NCI-H1092 (cell line): Measurements from ENCODE around the gene KLF17.

Experiments
- DNase-seq: peaks from one replicate; lab custom pipeline; 2025; lab: John Stamatoyannopoulos, UW

Gene KLF17, protein sequence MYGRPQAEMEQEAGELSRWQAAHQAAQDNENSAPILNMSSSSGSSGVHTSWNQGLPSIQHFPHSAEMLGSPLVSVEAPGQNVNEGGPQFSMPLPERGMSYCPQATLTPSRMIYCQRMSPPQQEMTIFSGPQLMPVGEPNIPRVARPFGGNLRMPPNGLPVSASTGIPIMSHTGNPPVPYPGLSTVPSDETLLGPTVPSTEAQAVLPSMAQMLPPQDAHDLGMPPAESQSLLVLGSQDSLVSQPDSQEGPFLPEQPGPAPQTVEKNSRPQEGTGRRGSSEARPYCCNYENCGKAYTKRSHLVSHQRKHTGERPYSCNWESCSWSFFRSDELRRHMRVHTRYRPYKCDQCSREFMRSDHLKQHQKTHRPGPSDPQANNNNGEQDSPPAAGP

DNA sequence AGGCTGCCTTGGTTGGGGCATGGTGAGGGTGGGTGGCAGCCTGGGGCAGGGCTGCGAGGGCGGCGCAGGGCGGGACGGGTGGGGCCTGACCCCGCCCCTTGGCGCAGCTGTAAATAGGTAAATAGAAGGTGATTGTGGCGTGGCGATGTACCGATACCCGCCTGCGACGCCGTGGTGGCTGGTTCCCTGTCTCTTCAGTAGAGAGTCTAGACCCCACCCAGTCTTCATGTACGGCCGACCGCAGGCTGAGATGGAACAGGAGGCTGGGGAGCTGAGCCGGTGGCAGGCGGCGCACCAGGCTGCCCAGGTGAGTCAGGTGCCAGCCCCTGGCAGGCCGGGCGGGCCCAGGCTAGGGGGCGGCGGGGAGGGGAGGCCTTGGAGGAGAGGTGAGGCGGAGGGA lies at the start of gene KLF17:
TSS of gene KLF17 (plus strand) at position 140 of the 400 bp plus-strand sequence. CDS start at position 227, 87 bp downstream.
- no peak for DNase-seq

DNA sequence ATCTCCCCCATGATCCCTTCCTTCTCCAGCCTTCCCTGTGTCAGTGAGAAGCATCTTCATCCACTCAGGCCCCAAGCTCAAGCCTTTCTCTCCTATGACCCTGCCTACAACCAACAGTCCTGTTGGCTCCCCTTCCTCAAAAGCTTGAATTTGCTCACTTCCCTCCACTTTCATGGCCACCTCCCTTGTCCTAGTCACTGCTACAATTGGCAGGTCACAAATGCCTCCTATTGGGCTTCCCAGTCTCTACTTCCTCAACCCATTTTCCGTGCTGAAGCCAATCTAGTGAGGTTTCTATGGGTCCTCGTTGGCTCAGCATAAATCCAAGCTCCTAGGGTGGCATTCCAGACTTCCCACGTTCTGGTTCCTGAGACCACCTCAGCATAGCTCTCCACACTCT lies 47.2 kb upstream of the KLF17 start:
- DNase-seq = no peak

DNA sequence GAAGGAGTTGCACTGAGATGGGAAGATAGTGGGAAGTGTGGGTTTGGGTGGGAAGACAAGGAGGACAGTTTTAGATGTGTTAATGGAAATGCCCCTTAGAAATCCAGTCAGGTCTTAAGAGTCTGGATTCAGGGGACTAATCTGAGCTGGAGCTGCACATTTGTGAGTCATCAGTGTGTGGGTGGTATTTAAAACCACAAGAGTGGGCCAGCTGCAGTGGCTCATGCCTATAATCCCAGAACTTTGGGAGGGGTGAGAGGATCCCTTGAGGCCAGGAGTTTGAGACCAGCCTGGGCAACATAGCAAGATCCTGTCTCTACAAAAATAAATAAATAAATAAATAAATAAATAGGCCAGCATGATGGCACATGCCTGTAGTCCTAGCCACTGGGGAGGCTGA lies 46.4 kb upstream of the KLF17 start:
- DNase-seq = no peak

DNA sequence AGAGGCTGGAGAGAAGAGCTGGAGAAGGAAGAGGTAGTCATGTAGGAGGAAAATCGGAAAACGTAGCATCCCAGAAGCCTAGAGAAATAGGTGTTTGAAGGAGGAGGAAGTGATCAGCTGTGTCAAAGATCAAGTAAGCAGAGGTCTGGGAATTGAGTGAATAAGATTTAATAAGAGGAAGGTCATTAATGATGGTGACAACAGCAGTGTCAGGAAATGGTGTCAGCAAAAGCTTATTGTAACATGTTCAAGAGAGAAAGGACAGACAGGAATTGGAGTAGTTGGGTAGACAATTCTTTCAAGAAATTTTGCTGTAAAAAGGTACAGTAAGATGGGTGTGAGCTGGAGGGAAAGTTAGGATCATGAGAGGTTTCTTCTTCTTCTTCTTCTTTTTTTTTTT lies 45.8 kb upstream of the KLF17 start:
- DNase-seq = no peak

DNA sequence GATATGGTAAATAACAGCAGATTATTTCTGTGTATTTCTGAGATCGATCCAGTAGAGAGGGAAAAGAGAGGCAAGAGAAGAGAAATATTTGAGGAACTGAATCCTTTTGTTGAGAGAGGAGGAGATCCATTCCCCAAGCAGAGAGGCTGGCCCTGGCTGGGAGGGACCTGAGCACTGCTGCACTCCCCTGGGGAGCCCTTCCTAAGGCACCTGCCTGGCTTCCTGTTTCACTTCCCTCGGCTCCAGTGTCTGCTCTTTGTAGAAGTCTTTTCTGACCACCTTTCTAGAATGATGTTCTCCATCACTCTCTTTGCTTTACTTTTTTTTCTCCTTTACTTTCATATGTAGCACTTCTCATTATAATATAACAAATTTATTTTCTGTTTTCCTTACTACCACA lies 45.1 kb upstream of the KLF17 start:
- no peak for DNase-seq

DNA sequence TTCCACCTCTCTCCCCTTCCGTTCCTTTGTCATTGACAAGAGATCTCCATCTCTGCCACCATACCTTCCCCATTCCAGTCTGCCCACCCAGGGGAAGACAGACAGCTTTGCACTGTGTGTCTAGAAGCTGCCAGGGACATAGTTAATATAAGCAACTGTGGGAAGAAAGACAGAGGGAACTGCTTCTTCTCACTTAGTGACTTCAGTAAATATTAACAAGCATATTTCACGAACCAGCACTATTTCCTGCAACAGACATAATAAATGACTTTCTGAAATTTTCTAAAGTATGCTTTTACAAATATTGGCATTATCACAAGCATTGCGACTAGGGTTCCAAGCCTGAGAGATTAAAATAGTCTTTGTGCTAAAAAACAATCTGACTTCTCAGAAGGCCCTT lies 44.2 kb upstream of the KLF17 start:
- DNase-seq = no peak

DNA sequence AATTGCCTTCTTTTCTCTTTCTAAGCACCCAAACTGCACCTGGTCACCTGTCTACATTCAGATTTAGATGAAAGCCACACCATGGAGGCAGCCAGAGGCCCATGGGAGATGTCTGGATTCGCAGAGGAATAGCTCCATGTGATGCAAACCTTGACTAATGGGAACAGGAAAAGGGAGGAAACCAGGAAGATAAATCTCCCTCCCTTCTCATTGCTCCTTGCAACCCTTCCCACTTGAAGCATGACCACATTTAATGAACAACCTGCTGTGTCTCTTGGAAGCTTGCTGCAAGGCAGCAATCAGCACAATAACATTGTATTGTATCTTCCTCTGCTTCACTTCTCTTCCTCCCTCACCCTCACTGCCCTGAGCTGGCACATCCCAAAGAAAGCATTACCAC lies 42.6 kb upstream of the KLF17 start:
- DNase-seq = no peak

DNA sequence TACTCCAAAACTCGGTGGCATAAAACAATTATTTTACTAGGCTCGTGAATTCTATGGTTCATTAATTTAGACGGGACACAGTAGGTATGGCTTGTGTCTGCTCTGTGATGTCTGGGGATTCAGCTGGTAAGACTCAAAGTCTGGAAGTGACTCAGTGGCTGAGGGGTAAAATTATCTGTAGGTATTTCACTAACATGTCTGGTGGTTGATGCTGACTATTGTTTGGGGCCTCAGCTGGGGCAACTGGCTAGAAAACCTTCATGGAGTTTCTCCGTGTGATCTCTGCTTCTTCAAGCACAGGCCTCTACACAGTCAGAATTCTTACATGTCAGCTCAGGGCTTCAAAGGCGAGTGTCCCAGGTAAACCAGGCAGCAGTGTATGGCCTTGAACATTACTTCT lies 41.2 kb upstream of the KLF17 start:
- DNase-seq = no peak

DNA sequence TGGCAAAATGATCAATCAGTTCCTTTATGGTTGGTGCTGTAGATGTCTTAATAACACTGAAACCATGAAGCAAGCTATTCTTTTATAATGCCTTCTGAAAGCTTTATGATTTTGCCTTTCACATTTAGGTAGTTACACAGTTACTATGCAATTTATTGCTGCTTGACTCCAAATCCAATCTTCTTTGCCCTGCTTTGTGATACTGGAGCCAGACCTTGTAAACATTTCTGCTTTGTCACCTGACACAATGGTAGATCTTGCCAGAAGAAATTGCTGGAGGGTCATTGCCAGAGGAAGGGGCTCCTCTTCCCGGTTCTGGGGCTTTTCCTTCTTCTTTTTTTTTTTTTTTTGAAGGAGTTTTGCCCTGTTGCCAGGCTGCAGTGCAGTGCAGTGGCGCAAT lies 40.5 kb upstream of the KLF17 start:
- no peak for DNase-seq

DNA sequence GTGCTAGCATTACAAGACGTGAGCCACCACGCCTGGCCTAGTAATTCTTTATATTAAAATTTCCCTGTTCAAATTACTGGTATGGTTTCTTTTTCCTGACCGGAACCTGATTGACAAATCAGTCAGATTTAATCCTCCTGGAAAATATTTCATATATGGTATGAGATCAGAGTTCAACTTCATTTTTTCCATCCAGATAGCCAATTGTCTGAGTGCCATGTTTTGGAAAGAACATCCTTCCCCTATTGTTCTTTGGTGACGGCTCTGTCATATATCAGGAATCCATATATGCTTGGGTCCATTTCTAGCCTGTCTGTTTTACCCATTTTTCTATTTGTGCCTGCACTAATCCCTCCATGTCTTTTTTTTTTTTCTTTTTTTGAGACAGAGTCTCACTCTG lies 39.1 kb upstream of the KLF17 start:
- no peak for DNase-seq

DNA sequence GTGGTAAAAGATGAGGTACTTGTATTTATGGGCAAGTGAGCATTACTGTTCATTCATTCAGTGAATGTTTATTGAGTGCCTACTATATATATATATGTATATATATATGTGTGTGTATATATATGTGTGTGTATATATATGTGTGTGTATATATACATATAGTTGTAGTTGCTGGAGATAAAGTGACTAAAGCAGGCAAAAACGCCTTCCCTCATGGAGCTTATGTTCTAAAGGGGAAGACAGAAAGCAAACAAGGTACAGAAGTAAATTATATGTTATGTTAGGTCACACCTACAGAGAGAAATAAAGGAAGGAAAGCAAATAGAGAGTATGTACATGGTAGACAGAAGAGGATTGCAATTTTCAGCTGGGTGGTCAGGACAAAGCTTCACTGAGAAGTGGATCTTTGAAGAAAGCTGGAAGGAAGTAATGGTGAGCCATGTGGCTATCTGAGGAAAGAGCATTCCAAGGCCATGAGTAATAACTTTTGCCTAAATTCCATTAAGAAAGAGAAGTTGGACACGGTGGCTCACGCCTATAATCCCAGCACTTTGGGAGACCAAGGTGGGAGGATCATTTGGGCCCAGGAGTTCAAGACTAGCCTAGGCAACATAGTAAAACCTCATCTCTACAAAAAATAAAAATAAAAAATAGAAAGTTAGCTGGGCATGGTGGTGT lies 33.5 kb upstream of the KLF17 start:
- DNase-seq = no peak

DNA sequence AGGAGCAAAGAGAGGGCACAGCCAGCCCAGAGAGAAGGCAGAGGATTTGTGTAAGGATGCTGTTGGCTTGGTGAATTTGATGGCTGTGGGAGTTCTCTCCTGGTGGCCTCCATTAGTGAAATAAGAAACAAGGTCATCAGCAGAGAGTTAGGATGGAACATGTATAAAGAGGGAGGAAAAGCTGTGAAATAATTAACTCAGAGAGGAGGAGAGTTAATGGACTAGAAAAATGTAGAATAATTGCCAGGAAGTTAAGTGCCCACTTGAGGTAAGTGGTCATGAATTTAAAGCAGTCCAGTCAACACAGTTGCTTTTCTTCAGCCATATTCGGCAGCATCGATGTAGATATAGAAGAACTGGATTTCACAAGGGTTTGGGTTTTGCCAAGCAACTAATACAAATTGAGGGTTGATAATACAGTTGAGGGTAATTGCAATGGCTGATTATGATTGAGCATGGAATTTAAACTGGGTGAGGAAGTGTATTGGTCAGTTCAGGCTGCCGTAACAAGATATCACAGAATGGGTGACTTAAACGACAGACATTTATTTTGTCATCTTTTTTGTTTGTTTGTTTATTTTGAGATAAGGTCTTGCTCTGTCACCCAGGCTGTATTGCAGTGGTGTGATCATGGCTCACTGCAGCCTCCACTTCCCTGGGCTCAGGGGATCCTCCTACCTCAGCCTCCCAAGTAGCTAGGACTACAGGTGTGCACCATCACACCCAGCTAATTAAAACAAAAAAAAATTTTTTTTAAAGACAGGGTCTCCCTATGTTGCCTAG lies 31.7 kb upstream of the KLF17 start:
- no peak for DNase-seq

DNA sequence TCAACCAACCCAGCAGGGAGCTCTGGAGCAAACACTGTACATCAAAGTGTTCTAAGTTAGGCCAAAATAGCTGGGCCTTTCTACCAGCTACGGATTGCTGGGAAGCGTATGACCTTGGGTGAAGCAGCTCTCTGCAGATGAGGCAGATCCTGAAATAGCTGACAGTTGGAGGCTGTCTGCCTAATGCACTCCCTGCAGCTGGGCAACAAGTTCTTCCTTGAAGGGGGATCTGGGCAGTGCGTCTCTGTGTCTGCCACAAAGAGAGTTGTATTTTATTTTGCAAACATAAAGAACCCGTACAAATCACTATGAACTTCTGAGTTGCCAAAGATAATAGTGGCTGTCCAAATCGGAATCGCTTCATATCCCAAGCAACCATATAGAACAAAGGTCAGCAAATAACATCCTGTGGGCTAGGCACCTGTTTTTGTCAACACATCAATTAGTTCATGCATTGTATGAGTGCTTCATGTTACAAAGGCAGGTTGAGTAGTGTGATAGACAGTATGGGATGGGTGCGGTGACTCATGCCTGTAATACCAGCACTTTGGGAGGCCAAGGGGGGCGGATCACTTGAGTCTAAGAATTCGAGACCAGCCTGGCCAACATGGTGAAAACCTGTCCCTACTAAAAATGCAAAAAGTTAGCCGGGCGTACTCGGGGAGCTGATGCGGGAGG lies 29.1 kb upstream of the KLF17 start:
- no peak for DNase-seq

DNA sequence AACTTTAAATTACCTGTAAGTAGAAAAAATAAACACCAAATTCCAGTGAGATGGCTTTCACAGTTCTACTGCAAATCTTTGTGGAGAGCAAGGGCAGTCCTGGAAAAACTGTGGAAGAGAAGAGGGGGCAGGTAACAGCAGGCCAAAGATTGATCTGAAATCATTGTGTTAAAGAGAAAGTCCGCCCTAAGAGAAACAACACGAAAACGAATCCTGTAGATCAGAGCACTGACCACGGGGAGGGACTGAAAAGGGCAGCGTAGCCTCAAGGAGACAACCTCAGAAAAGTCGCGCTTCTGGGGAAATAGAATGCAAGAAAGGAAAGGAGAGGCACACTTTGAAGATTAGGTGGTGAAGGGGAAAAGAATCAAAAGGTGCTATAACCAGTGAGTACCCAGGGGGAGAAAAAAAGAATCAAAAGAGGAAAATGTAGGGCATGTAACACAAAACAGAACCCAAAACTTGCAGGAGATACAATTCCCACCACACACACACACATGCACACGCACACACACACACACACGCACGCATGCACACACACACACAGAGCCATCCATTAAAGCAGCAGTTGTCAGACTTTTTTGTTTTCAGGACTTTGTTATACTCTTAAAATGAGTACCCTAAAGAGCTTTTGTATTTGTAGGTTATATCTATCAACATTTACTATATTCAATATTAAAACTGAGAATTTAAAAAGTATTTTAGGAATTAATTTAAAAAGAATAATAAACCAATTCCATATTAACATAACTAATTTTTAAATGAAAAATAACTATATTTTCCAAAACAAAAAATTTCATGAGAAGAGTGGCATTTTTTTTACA lies 28.0 kb upstream of the KLF17 start:
- DNase-seq = no peak

DNA sequence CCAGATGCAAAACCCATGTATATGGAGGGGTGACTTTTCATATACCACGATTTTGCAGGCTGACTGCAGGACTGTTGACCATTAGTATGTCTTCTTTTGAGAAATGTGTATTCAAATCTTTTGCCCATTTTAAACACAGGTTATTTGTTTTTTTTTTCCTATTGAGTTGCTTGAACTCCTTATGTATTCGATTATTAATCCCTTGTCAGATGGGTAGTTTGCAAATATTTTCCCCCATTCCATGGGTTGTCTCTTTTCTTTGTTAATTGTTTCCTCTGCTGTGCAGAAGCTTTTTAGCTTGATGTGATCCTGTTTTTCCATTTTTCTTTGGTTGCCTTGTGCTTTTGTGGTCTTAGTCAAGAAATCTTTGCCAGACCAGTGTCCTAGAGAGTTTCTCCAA lies 24.6 kb upstream of the KLF17 start:
- no peak for DNase-seq

DNA sequence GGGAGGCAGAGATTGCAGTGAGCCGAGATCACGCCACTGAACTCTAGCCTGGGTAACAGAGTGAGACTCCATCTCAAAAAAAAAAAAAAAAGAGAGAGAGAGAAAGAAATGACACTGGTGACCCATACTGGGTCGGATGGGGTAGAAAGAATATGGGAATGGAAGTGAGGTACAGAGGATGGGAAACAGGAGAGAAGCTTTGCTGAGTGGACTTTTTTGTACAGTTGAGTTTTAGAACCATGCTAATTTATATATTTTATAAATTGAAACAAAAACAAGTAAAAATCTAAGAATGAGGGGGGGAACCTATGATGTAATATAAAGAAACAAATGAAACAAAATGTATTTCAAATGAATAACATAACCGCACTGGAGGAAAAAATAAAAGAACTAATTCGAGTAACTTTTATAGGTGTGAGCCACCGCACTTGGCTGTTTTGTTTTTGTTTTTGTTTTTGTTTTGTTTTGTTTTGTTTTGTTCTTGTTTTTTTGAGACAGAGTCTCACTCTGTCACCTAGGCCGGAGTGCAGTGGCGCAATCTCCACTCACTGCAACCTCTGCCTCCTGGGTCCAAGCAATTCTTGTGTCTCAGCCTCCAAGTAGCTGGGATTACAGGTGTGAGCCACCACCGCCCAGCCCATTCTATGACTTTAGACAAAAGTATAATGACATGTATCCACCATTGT lies 18.3 kb upstream of the KLF17 start:
- DNase-seq = no peak

DNA sequence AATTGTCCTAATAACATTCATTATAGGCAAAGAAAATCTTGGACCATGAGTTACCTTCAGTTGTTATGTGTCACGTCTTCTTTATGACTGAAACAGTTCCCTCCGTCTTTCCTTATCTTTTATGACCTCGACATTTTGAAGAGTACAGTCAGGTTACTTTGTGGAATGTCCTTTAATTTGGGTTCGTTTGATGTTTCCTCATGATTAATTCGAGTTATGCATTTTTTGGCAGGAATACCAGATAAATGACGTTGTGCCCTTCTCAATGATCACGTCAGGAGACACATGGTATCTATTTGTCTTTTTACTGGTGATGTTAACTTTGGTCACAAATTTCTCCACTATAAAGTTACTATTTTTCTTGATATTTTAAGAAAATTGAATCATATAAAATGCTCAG lies 17.3 kb upstream of the KLF17 start:
- no peak for DNase-seq

DNA sequence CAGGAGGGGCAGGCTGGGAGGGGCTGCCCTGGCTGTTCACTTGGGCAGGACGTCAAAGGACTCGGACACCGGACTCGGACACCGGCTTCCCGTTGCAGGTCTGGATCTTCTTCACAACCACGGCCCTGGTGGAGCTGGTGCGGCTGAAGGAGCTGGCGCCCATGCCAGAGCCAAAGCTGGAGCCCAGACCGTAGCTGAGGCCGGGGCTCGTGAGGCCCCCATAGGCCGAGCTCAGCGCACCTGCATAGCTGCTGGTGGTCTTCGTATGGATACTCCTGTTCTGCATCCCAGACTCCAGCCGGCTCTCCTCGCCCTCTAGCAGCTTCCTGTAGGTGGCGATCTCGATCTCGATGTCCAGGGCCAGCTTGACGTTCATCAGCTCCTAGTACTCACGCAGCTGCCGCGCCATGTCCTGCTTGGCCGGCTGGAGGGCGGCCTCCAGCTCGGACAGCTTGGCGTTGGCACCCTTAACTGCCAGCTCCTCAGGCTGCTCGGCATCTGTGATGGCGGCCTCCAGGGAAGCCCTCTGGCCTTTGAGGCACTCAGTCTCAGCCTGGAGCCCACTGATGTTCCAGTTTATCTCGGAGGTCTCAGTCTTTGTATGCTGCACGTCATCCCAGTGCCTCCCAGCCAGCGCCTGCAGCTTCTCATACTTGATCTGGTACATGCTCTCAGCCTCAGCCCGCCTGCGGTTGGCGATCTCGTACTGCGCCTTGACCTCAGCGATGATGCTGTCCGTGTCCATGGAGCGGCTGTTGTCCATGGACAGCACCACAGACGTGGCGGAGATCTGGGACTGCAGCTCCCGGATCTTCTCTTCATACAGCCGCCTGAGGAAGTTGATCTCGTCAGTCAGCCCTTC lies 15.1 kb upstream of the KLF17 start:
- no peak for DNase-seq

DNA sequence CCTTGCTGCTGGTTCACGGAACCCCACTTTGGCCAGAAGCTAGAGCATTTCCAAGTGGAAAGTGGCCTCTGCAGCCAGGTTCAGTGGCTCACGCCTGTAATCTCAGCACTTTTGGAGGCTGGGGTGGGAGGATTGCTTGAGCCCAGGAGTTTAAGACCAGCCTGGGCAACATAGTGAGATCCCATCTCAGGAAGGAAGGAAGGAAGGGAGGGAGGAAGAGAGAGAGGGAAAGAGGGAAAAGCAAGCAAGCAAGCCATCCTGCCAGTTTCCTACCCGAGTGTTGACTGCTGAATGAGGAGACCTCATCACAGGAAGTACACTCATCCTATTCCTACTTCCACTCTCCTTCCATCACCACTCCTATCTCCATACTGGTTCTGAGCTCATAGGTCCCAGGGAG lies 12.8 kb upstream of the KLF17 start:
- DNase-seq = no peak

DNA sequence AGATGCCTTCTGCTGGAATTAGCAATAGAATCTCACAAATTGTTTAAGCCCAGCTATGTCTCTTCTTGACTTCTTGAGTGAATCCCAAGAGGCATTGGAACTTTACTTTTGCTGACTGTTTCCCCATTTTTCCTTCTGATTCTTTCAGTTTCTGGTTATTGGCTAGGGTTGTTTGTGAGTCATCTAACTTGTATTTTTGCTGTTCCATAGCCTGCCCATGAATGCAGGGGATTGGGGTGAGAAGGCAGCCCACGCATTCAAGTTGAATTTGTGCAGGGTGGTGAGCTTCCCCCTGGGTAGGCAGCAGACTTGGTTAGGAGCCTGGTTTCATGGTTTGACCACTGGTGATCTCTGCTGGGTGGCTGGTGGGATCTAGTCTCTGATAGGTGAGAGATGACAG lies 10.4 kb upstream of the KLF17 start:
- DNase-seq = no peak
